Stimulated activated CD4-positive, alpha-beta T cell treated with anti-CD3 and anti-CD28 coated beads, Interleukin-15, amount 100 ng/mL, for 24 hours (primary cell): Measurements from ENCODE around the gene RASGEF1C.
"Not testable (repeated sequence)": the region's sequence is repeated elsewhere in the genome, so short reads cannot be mapped to it uniquely, and the experiment has no call there.

Experiments
- DNase-seq: peaks from one replicate; pipeline ENCODE4 v3.0.0-alpha.2; 2020

Gene RASGEF1C

GRCh38 chr5:180210961-180211760 lies 2.1 kb upstream of the RASGEF1C start:
- no peak for DNase-seq

- not testable (repeated sequence) for DNase-seq
Observed at GRCh38 chr5:180210077-180210476, 1.1 kb upstream of the RASGEF1C start.

GRCh38 chr5:180208435-180209081 lies 453 bp downstream of the RASGEF1C start:
- DNase-seq: peak; percentile 32

- no peak for DNase-seq
Observed at GRCh38 chr5:180208038-180208434, 975 bp downstream of the RASGEF1C start.

- DNase-seq: no peak
Observed at GRCh38 chr5:180207593-180207992, 1.4 kb downstream of the RASGEF1C start.

GRCh38 chr5:180206993-180207392 lies 2.0 kb downstream of the RASGEF1C start:
- no peak for DNase-seq

GRCh38 chr5:180205916-180206315 lies 3.1 kb downstream of the RASGEF1C start:
- DNase-seq: no peak

- no peak for DNase-seq
Observed at GRCh38 chr5:180204276-180204819, 4.7 kb downstream of the RASGEF1C start.

GRCh38 chr5:180202939-180203573 lies 6.0 kb downstream of the RASGEF1C start:
- no peak for DNase-seq

- peak; percentile 12 for DNase-seq
Observed at GRCh38 chr5:180201051-180201987, 7.7 kb downstream of the RASGEF1C start.

GRCh38 chr5:180199390-180199789 lies 9.6 kb downstream of the RASGEF1C start:
- no peak for DNase-seq

- DNase-seq: no peak
Observed at GRCh38 chr5:180198208-180198607, 10.8 kb downstream of the RASGEF1C start.

GRCh38 chr5:180197016-180197702 lies 11.9 kb downstream of the RASGEF1C start:
- no peak for DNase-seq

- no peak for DNase-seq
Observed at GRCh38 chr5:180194410-180195345, 14.3 kb downstream of the RASGEF1C start.

GRCh38 chr5:180193749-180194375 lies 15.1 kb downstream of the RASGEF1C start:
- no peak for DNase-seq

GRCh38 chr5:180191716-180192115 lies 17.3 kb downstream of the RASGEF1C start:
- no peak for DNase-seq

- no peak for DNase-seq
Observed at GRCh38 chr5:180187767-180188166, 21.2 kb downstream of the RASGEF1C start.

- DNase-seq: no peak
Observed at GRCh38 chr5:180180846-180181245, 28.2 kb downstream of the RASGEF1C start.

- no peak for DNase-seq
Observed at GRCh38 chr5:180180421-180180820, 28.6 kb downstream of the RASGEF1C start.
